H1 (cell line): ENCODE data around the gene BSDC1. TPM values are rescaled to one million over a fixed set of nuclear protein-coding genes. Genes with fewer than 3 reads are reported as not detected.

Experiments used
- CTCF ChIA-PET: fragments of 300-600 bp; sonication (Branson Sonifier 250); formaldehyde crosslinking; loops from one replicate; lab custom pipeline; 2021; ENCODE audit not compliant: partially characterized antibody; lab: Charles Lee
- POLR2A ChIA-PET: fragments of 300-600 bp; sonication (Branson Sonifier 250); formaldehyde crosslinking; loops from one replicate; lab custom pipeline; 2021; ENCODE audit warnings: inconsistent platforms; ENCODE audit not compliant: partially characterized antibody; lab: Charles Lee
- DNase-seq, 2 experiments: peaks; one replicate each; pipeline versions ENCODE4 v3.0.0 to v3.0.0-alpha.2; 2010 to 2022; ENCODE audit warnings: low spot score in 2 of 2, low read depth in 1 of 2, mixed read lengths in 1 of 2
- FAIRE-seq: peaks from 2 replicates; lab custom pipeline; 2011; peaks lifted over from hg19 to GRCh38; lab: Jason Lieb, UNC
- H2AFZ ChIP-seq: 2 replicates; pipeline ENCODE4 v1.8.1; 2012; ENCODE audit warnings: low read length, inconsistent platforms
- H2AK5ac ChIP-seq: 2 replicates; pipeline ENCODE4 v1.6.1; 2013; ENCODE audit warnings: low read depth, low read length
- H2BK120ac ChIP-seq: replicated peaks from 2 replicates; pipeline ENCODE3; 2013; ENCODE audit warnings: low read depth, low read length, inconsistent platforms
- H2BK12ac ChIP-seq: 2 replicates; pipeline ENCODE4 v1.6.1; 2013; ENCODE audit warnings: low read depth, low read length
- H2BK15ac ChIP-seq: 2 replicates; pipeline ENCODE4 v1.6.1; 2013; ENCODE audit warnings: low read length
- H2BK20ac ChIP-seq: 2 replicates; pipeline ENCODE4 v1.6.1; 2013; ENCODE audit warnings: low read length
- H2BK5ac ChIP-seq: 2 replicates; pipeline ENCODE4 v1.6.1; 2013; ENCODE audit warnings: low read depth, low read length
- H3K14ac ChIP-seq: 2 replicates; pipeline ENCODE4 v1.6.1; 2013; ENCODE audit warnings: inconsistent platforms; ENCODE audit not compliant: insufficient read length
- H3K18ac ChIP-seq: 2 replicates; pipeline ENCODE4 v1.6.1; 2013; ENCODE audit warnings: low read length; ENCODE audit errors: extremely low read depth
- H3K23ac ChIP-seq: 2 replicates; pipeline ENCODE4 v1.6.1; 2013; ENCODE audit warnings: inconsistent platforms; ENCODE audit not compliant: insufficient read length
- H3K23me2 ChIP-seq: 2 replicates; pipeline ENCODE4 v1.6.1; 2013; ENCODE audit warnings: low read depth, low read length
- H3K27ac ChIP-seq: 2 replicates; pipeline ENCODE4 v1.6.1; 2011; ENCODE audit warnings: low read depth, low read length, inconsistent platforms
- H3K27me3 ChIP-seq, 4 experiments: replicated peaks in 1 of 4; 1 replicate in 1 of 4; 2 replicates in 3 of 4; pipeline versions ENCODE4 v1.6.1 to v1.8.1; 2011 to 2013; ENCODE audit warnings: low read length in 3 of 4, mild to moderate bottlenecking in 3 of 4, inconsistent platforms in 2 of 4, mixed read lengths in 2 of 4, moderate library complexity in 1 of 4; ENCODE audit not compliant: control insufficient read depth in 3 of 4, insufficient read depth in 3 of 4; ENCODE audit errors: extremely low read depth in 1 of 4
- H3K36me3 ChIP-seq, 4 experiments: 2 replicates each; pipeline versions ENCODE4 v1.6.1 to v1.8.1; 2011 to 2013; ENCODE audit warnings: mild to moderate bottlenecking in 4 of 4, low read length in 3 of 4, moderate library complexity in 2 of 4, control low read depth in 1 of 4, inconsistent platforms in 1 of 4; ENCODE audit not compliant: insufficient read depth in 4 of 4, control insufficient read depth in 2 of 4
- H3K4ac ChIP-seq: replicated peaks from 2 replicates; pipeline ENCODE3; 2013; ENCODE audit warnings: low read length, low read depth, mixed read lengths, inconsistent platforms; ENCODE audit not compliant: insufficient read length
- H3K4me1 ChIP-seq, 4 experiments: replicated peaks in 1 of 4; 1 replicate in 1 of 4; 2 replicates in 3 of 4; pipeline versions ENCODE4 v1.6.1 to v1.8.1; 2011 to 2013; ENCODE audit warnings: low read length in 3 of 4, inconsistent platforms in 2 of 4, mixed read lengths in 1 of 4; ENCODE audit not compliant: insufficient read depth in 4 of 4, control insufficient read depth in 3 of 4
- H3K4me2 ChIP-seq, 2 experiments: 2 replicates each; pipeline versions ENCODE4 v1.6.1 to v1.8.1; 2011 to 2013; ENCODE audit warnings: low read depth in 2 of 2, low read length in 2 of 2, control low read depth in 1 of 2, inconsistent platforms in 1 of 2, mild to moderate bottlenecking in 1 of 2; ENCODE audit not compliant: insufficient read depth in 1 of 2
- H3K4me3 ChIP-seq, 4 experiments: fragments of 200-600, 300-600 bp in 1 of 4; sonication (generic), shearing (Covaris generic), sonication (Bioruptor Twin) in 1 of 4; 2 replicates each; pipeline versions ENCODE4 v1.5.1 to v1.8.1; 2011 to 2016; ENCODE audit warnings: low read length in 4 of 4, low read depth in 3 of 4, control low read depth in 2 of 4, inconsistent platforms in 2 of 4, mild to moderate bottlenecking in 2 of 4, mixed read lengths in 1 of 4, moderate library complexity in 1 of 4; ENCODE audit not compliant: insufficient read depth in 2 of 4; ENCODE audit errors: extremely low read depth in 1 of 4
- H3K56ac ChIP-seq: replicated peaks from 2 replicates; pipeline ENCODE3; 2013; ENCODE audit warnings: low read depth, mild to moderate bottlenecking, mixed read lengths, low read length, inconsistent platforms; ENCODE audit not compliant: insufficient read length
- H3K79me1 ChIP-seq: 2 replicates; pipeline ENCODE4 v1.6.1; 2013; ENCODE audit warnings: low read depth, low read length, control low read depth
- H3K79me2 ChIP-seq, 2 experiments: 2 replicates each; pipeline versions ENCODE4 v1.6.1 to v1.8.1; 2012 to 2013; ENCODE audit warnings: low read length in 2 of 2, mild to moderate bottlenecking in 2 of 2, inconsistent platforms in 1 of 2; ENCODE audit not compliant: insufficient read depth in 2 of 2, control insufficient read depth in 1 of 2
- H3K9ac ChIP-seq, 4 experiments: replicated peaks in 1 of 4; 1 replicate in 1 of 4; 2 replicates in 3 of 4; pipeline versions ENCODE4 v1.6.1 to v1.8.1; 2011 to 2013; ENCODE audit warnings: low read depth in 3 of 4, low read length in 3 of 4, control low read depth in 2 of 4, mild to moderate bottlenecking in 2 of 4, moderate library complexity in 2 of 4, inconsistent platforms in 1 of 4; ENCODE audit errors: extremely low read depth in 1 of 4
- H3K9me3 ChIP-seq, 2 experiments: 2 replicates each; pipeline versions ENCODE4 v1.6.1 to v1.8.1; 2012 to 2013; ENCODE audit warnings: mild to moderate bottlenecking in 2 of 2, moderate library complexity in 2 of 2, control low read depth in 1 of 2, inconsistent platforms in 1 of 2, low read depth in 1 of 2, low read length in 1 of 2, mixed read lengths in 1 of 2; ENCODE audit not compliant: insufficient read depth in 2 of 2
- H4K20me1 ChIP-seq, 2 experiments: replicated peaks in 1 of 2; 2 replicates each; pipeline versions ENCODE3 to v1.8.1; 2011 to 2013; ENCODE audit warnings: inconsistent platforms in 2 of 2, low read length in 2 of 2, mild to moderate bottlenecking in 1 of 2; ENCODE audit not compliant: insufficient read depth in 2 of 2, control insufficient read depth in 1 of 2
- H4K5ac ChIP-seq: 2 replicates; pipeline ENCODE4 v1.6.1; 2013; ENCODE audit warnings: low read length, low read depth, mixed read lengths, inconsistent platforms; ENCODE audit not compliant: insufficient read length
- H4K8ac ChIP-seq: 2 replicates; pipeline ENCODE4 v1.8.0; 2013; ENCODE audit warnings: mild to moderate bottlenecking, moderate library complexity, low read length, inconsistent platforms; ENCODE audit not compliant: insufficient read depth; ENCODE audit errors: extremely low read depth
- H4K91ac ChIP-seq: replicated peaks from 2 replicates; pipeline ENCODE3; 2013; ENCODE audit warnings: low read length, mixed read lengths, inconsistent platforms; ENCODE audit not compliant: insufficient read length
- EZH2 ChIP-seq: fragments of 200-600 bp; sonication (generic); IDR thresholded peaks from 2 replicates; pipeline ENCODE4 v1.7.1; 2012; ENCODE audit warnings: low read depth, mild to moderate bottlenecking, moderate library complexity, low read length, inconsistent platforms; ENCODE audit not compliant: severe bottlenecking
- KDM1A ChIP-seq: fragments of 200-600, 300-600 bp; sonication (generic); IDR thresholded peaks from 2 replicates; pipeline ENCODE4 v1.7.1; 2016; ENCODE audit warnings: mild to moderate bottlenecking, low read length, borderline replicate concordance
- YY1 ChIP-seq: IDR thresholded peaks from 2 replicates; pipeline ENCODE4 v1.6.1; 2011; ENCODE audit warnings: low read depth, mild to moderate bottlenecking, low read length
- WGBS, 2 experiments: shearing (Covaris generic) in 1 of 2; methylation state at CpG; one replicate each; pipeline versions ENCODE4 v1.1.6 to v1.1.7; 2013 to 2015; ENCODE audit warnings: low lambda C conversion rate in 2 of 2, mixed read lengths in 2 of 2, inconsistent platforms in 1 of 2, low coverage in 1 of 2, missing lambda C conversion rate in 1 of 2; ENCODE audit not compliant: insufficient replicate concordance in 2 of 2, insufficient coverage in 1 of 2, insufficient read length in 1 of 2; ENCODE audit errors: extremely low coverage in 1 of 2, missing lambda C conversion rate in 1 of 2; 5-methylcytosine and 5-hydroxymethylcytosine counted together
- polyA plus RNA-seq, 7 experiments: library from polyadenylated mRNA; depleted of rRNA in 3 of 7; stranded (reverse) in 5 of 7; unstranded in 2 of 7; fragments of >200 nt in 5 of 7; fragments of 200-250 nt in 2 of 7; gene quantifications; 1 replicate in 5 of 7; 2 replicates in 1 of 7; 4 replicates in 1 of 7; pipeline versions ENCODE4 v1.2.1 to v1.2.3, GENCODE V29; 2011 to 2013; ENCODE audit warnings: missing spikeins in 2 of 7, mixed read lengths in 2 of 7
- total RNA-seq: library from RNA; stranded (reverse); fragmentation: NEBNext Ultra II Directional; extraction: Animal tissue kit (Norgen Biotek cat#: 25700); gene quantifications from 2 replicates; pipeline ENCODE4 v1.2.1, GENCODE V29; 2021

Gene BSDC1
- total and polyA plus RNA-seq, 2 of the 8 experiments (the other 6 are each of a cell fraction or from before 2014, with no cell fraction given): 24.8 to 40.7 TPM

- Histone ChIP-seq H3K4me3 (no peak overlapping the region), H3K79me2 (no peaks in the 10 kb centered on the region), H3K4me2 (no peak overlapping the region), H2BK20ac (no peak overlapping the region), H3K14ac (no peak overlapping the region), H3K27me3 (peaks cover 2 to 18% (median 12%) of the 10 kb centered on the region in 4 experiments), H3K9me3 (peaks cover 6 to 12% of the 10 kb centered on the region in 2 experiments), H2BK15ac (no peak overlapping the region), H3K79me1 (no peaks in the 10 kb centered on the region), H4K5ac (no peak overlapping the region), H2BK120ac (no peak overlapping the region), H2AK5ac (no peak overlapping the region), H3K36me3 (no peaks in the 10 kb centered on the region), H4K91ac (no peak overlapping the region), H2BK12ac (no peak overlapping the region), H3K23ac (no peak overlapping the region), H2AFZ (no peak overlapping the region), H4K20me1 (no peaks in the 10 kb centered on the region), H3K4ac (no peak overlapping the region), H2BK5ac (no peak overlapping the region), H3K18ac (no peak overlapping the region; the same call in 1 of the 2 replicates), H3K56ac (no peak overlapping the region), H3K23me2 (peaks cover 3% of the 10 kb centered on the region; the same call in 1 of the 2 replicates), H3K9ac (no peak overlapping the region), H3K4me1 (peaks cover 0 to 2% (median 0%) of the 10 kb centered on the region in 4 experiments; a peak in 3 of 7 replicates), H3K27ac (no peak overlapping the region), H4K8ac (no peak overlapping the region)
- no peak for TF ChIP-seq YY1
- TF ChIP-seq KDM1A: no peak
- no peak for TF ChIP-seq EZH2
- 86% methylated on average over 9 of the region's 9 CpGs; no CpG with 5 or more reads in 1 of the 2 experiments for WGBS, 2 experiments
- FAIRE-seq: no peak
- ChIA-PET POLR2A (interaction anchor here (0.9 to 17.1 kb wide), 5 partner anchors 13 to 141 kb away, joined by 3 to 321 read pairs (median 4); partner anchors contain the start of genes BSDC1, IQCC and MARCKSL1), CTCF (interaction anchor here (0.6 to 1.1 kb wide), 4 partner anchors 9 to 99 kb away, joined by 3 to 4 read pairs (median 3); no protein-coding TSS in a partner anchor)
- DNase-seq: no peak
These were observed 47.6 kb downstream of the BSDC1 start for GRCh38 chr1:32346532-32347157.
